ENCODE data around the gene PKP2. TPM values are rescaled to one million over a fixed set of nuclear protein-coding genes. Genes with fewer than 3 reads are reported as not detected.

PKP2 gene
- total RNA-seq, 1 donor from 2014 or later, result not detected

GRCh38 chr12:32777691-32778175 is 118.8 kb downstream of the PKP2 start:
- ChIA-PET CTCF (no interaction called here), POLR2A (no interaction called here)
- no peak for TF ChIP-seq CTCF (IDR thresholded peaks at IDR 0.05)
- Mint-ChIP-seq H3K4me3 (no peak overlapping the region), H3K36me3 (ENCODE audit: low read depth) (no peaks in the 10 kb centered on the region), H3K4me1 (no peaks in the 10 kb centered on the region), H3K27ac (no peak overlapping the region), H3K9me3 (no peaks in the 10 kb centered on the region), H3K27me3 (peaks cover 16% of the 10 kb centered on the region)
- intact Hi-C loops (cut with micrococcal nuclease), result no loop called here
- ATAC-seq (ENCODE audit: low read depth) (no peak), DNase-seq (no peak)

GRCh38 chr12:32777159-32777558 is 119.4 kb downstream of the PKP2 start:
- ATAC-seq (ENCODE audit: low read depth) (no peak), DNase-seq (no peak)
- H3K4me3 Mint-ChIP-seq, result no peak overlapping the region
- H3K27me3 Mint-ChIP-seq, result peaks cover 16% of the 10 kb centered on the region
- H3K4me1 Mint-ChIP-seq, result no peaks in the 10 kb centered on the region
- intact Hi-C loops (cut with micrococcal nuclease), result no loop called here
- ChIA-PET CTCF (no interaction called here), POLR2A (no interaction called here)
- H3K27ac Mint-ChIP-seq, result no peak overlapping the region
- TF ChIP-seq CTCF (IDR thresholded peaks at IDR 0.05), result no peak
- H3K9me3 Mint-ChIP-seq, result no peaks in the 10 kb centered on the region
- no peaks in the 10 kb centered on the region for H3K36me3 Mint-ChIP-seq (ENCODE audit: low read depth)

GRCh38 chr12:32776258-32776657 is 120.3 kb downstream of the PKP2 start:
- intact Hi-C loops (cut with micrococcal nuclease), result no loop called here
- CTCF ChIA-PET, result no interaction called here

GRCh38 chr12:32773691-32774090 is 122.9 kb downstream of the PKP2 start:
- H3K36me3 Mint-ChIP-seq (ENCODE audit: low read depth), result no peaks in the 10 kb centered on the region
- ChIA-PET CTCF (no interaction called here), POLR2A (interaction anchor here (0.9 kb wide), 1 partner anchor 58 kb away, joined by 3 read pairs; no protein-coding TSS in a partner anchor)
- intact Hi-C loops (cut with micrococcal nuclease), result no loop called here
- no peak for TF ChIP-seq CTCF (IDR thresholded peaks at IDR 0.05)
- peaks cover 23% of the 10 kb centered on the region for H3K27me3 Mint-ChIP-seq
- no peak overlapping the region for H3K27ac Mint-ChIP-seq
- H3K4me3 Mint-ChIP-seq, result no peak overlapping the region
- no peaks in the 10 kb centered on the region for H3K4me1 Mint-ChIP-seq
- no peak for ATAC-seq (ENCODE audit: low read depth)
- H3K9me3 Mint-ChIP-seq, result no peaks in the 10 kb centered on the region
- no peak for DNase-seq

More at GRCh38 chr12:32776258-32776657, 120.3 kb downstream of the PKP2 start:
- Mint-ChIP-seq H3K27ac (no peak overlapping the region), H3K4me1 (no peaks in the 10 kb centered on the region), H3K9me3 (no peaks in the 10 kb centered on the region), H3K4me3 (no peak overlapping the region), H3K36me3 (ENCODE audit: low read depth) (no peaks in the 10 kb centered on the region), H3K27me3 (peaks cover 16% of the 10 kb centered on the region)
- DNase-seq (no peak), ATAC-seq (ENCODE audit: low read depth) (no peak)
- TF ChIP-seq CTCF (IDR thresholded peaks at IDR 0.05), result no peak
- POLR2A ChIA-PET, result no interaction called here

- H3K4me1 Mint-ChIP-seq, result no peaks in the 10 kb centered on the region
- CTCF ChIA-PET, result no interaction called here
These were observed 126.4 kb downstream of the PKP2 start for GRCh38 chr12:32770141-32770540.

More at GRCh38 chr12:32770141-32770540, 126.4 kb downstream of the PKP2 start:
- H3K9me3 Mint-ChIP-seq, result no peaks in the 10 kb centered on the region
- ATAC-seq (ENCODE audit: low read depth), result no peak
- DNase-seq, result no peak
- POLR2A ChIA-PET, result no interaction called here
- H3K36me3 Mint-ChIP-seq (ENCODE audit: low read depth), result no peaks in the 10 kb centered on the region
- intact Hi-C loops (cut with micrococcal nuclease), result no loop called here
- no peak overlapping the region for H3K4me3 Mint-ChIP-seq
- no peak for TF ChIP-seq CTCF (IDR thresholded peaks at IDR 0.05)
- H3K27me3 Mint-ChIP-seq, result peaks cover 25% of the 10 kb centered on the region
- H3K27ac Mint-ChIP-seq, result no peak overlapping the region
